TTC549 (cell line): ENCODE data around the gene NUTM2G.
"Not testable (repeated sequence)": the region's sequence is repeated elsewhere in the genome, so short reads cannot be mapped to it uniquely, and the experiment has no call there.

Experiments used
- FAIRE-seq: peaks from 2 replicates; lab custom pipeline; 2012; peaks lifted over from hg19 to GRCh38; lab: Jason Lieb, UNC

Gene NUTM2G

GRCh38 chr9:96950539-96950938, 21.9 kb downstream of the NUTM2G start:
- FAIRE-seq = not testable (repeated sequence)

- not testable (repeated sequence) for FAIRE-seq
Observed at GRCh38 chr9:96967591-96967990, 38.9 kb downstream of the NUTM2G start.

DNA sequence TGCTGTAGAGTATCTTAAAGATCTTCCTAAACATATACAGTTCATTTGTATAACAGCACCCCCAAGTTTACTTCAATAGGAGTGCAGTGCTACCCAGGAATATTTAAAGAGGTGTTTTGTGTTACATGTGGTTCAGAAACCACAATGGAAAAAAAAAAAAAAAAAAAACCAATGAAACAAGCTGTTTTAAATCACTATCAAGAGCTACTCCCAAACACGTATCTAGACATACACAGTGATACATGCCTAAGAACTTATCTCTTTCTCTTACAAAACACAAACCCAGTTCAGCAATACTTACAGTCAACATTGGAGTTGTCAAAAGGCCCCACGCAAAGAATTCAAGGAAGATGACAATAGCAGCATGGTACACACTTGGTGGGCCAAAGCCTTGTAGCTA, 43.9 kb downstream of the NUTM2G start:
- not testable (repeated sequence) for FAIRE-seq

GRCh38 chr9:96974037-96974436, 45.4 kb downstream of the NUTM2G start:
- not testable (repeated sequence) for FAIRE-seq

- FAIRE-seq = not testable (repeated sequence)
Observed at GRCh38 chr9:96983496-96984122, 55.0 kb downstream of the NUTM2G start.

DNA sequence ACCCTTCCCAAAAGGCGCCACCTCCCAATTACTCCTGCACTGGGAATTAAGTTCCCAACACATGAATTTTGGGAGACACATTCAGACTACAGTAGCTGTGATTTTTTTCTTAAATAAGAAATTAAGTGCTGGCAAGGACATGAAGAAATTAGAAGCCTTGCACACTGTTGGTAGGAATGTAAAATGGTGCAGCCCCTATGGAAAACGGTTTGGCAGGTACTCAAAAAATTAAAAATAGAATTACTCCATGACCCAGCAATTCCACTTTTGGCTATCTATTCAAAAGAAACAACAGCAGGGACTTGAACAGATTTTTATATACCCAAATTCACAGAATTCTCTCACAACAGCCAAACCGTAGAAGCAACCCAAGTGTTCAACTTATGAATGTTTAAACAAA, 55.5 kb downstream of the NUTM2G start:
- not testable (repeated sequence) for FAIRE-seq

DNA sequence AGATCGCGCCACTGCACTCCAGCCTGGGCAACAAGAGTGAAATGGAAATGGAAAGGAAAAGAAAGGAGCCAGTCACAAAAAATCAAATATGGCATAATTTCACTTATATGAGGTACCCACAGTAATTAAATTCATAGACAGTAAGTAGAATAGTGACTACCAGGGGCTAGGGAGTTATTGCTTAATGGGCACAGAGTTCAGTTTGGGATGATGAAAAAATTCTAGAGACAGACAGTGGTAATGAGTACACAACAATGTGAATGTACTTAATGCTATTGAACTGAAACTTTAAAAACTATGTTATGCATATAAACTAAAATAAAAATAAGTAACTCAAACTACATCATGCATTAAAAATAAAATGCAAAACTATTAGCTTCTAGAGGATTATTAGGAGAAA, 56.2 kb downstream of the NUTM2G start:
- FAIRE-seq = not testable (repeated sequence)
